ACHN (cell line): ENCODE data around the gene ANP32B.
"Not testable (repeated sequence)": the region's sequence is repeated elsewhere in the genome, so short reads cannot be mapped to it uniquely, and the experiment has no call there.

Source experiments
- DNase-seq: peaks from one replicate; pipeline ENCODE4 v3.0.0-alpha.2; 2015
- in situ Hi-C: cut with HindIII; loops from 2 replicates; pipeline ENCODE4 v1.10.0; 2017; ENCODE audit warnings: low sequenced_read_pairs, low pct_ligation_motif_present, low pct_unique_long_range_greater_than_20kb

ANP32B gene

GRCh38 chr9:97984188-97985057 lies 1.3 kb downstream of the ANP32B start:
- in situ Hi-C loops = no loop called here
- DNase-seq = peak; percentile 71

- DNase-seq = peak; percentile 19
- in situ Hi-C loops = no loop called here
These were observed 2.1 kb downstream of the ANP32B start for GRCh38 chr9:97985058-97985861.

GRCh38 chr9:97987487-97987886 lies 4.3 kb downstream of the ANP32B start:
- DNase-seq = no peak

GRCh38 chr9:97990259-97990658 lies 7.1 kb downstream of the ANP32B start:
- DNase-seq = peak; percentile 59
- in situ Hi-C loops = no loop called here

More at GRCh38 chr9:97987487-97987886, 4.3 kb downstream of the ANP32B start:
- in situ Hi-C loops = no loop called here

GRCh38 chr9:97991818-97992217 lies 8.7 kb downstream of the ANP32B start:
- no peak for DNase-seq
- in situ Hi-C loops = no loop called here

- DNase-seq = no peak
- in situ Hi-C loops = no loop called here
These were observed 9.1 kb downstream of the ANP32B start for GRCh38 chr9:97992219-97992618.

- DNase-seq = no peak
- in situ Hi-C loops = no loop called here
These were observed 9.9 kb downstream of the ANP32B start for GRCh38 chr9:97993000-97993399.

- no peak for DNase-seq
- in situ Hi-C loops = no loop called here
These were observed 11.6 kb downstream of the ANP32B start for GRCh38 chr9:97994703-97995102.

- in situ Hi-C loops, DNase-seq: not testable (repeated sequence)
These were observed 13.5 kb downstream of the ANP32B start for GRCh38 chr9:97996676-97997075.

GRCh38 chr9:97997330-97998276 lies 14.5 kb downstream of the ANP32B start:
- no peak for DNase-seq
- in situ Hi-C loops = no loop called here

GRCh38 chr9:98002808-98003207 lies 19.7 kb downstream of the ANP32B start:
- in situ Hi-C loops = no loop called here
- no peak for DNase-seq

GRCh38 chr9:98006127-98006796 lies 23.1 kb downstream of the ANP32B start:
- in situ Hi-C loops = no loop called here
- no peak for DNase-seq

GRCh38 chr9:98007251-98007928 lies 24.2 kb downstream of the ANP32B start:
- no peak for DNase-seq
- in situ Hi-C loops = no loop called here

GRCh38 chr9:98008764-98009163 lies 25.6 kb downstream of the ANP32B start:
- in situ Hi-C loops = no loop called here
- no peak for DNase-seq

- in situ Hi-C loops = no loop called here
- DNase-seq = no peak
These were observed 26.3 kb downstream of the ANP32B start for GRCh38 chr9:98009437-98009836.

- in situ Hi-C loops = no loop called here
These were observed 26.8 kb downstream of the ANP32B start for GRCh38 chr9:98009936-98010335.

GRCh38 chr9:98010445-98010844 lies 27.3 kb downstream of the ANP32B start:
- DNase-seq = peak; percentile 39
- in situ Hi-C loops = no loop called here

More at GRCh38 chr9:98009936-98010335, 26.8 kb downstream of the ANP32B start:
- no peak for DNase-seq
